Ascending aorta (tissue), 2 donors: Measurements from ENCODE around the gene NR1H4. TPM values are rescaled to one million over a fixed set of nuclear protein-coding genes. Genes with fewer than 3 reads are reported as not detected.

Source experiments
- DNase-seq, 2 donors: peaks; one replicate each; pipeline ENCODE4 v3.0.0-alpha.2; 2019; ENCODE audit warnings: low spot score in 2 of 2
- H3K27ac ChIP-seq, 2 donors: fragments of 200-600 bp; sonication (generic); one replicate each; pipeline ENCODE4 v1.5.1; 2016 to 2017; ENCODE audit warnings: mild to moderate bottlenecking in 1 of 2
- H3K27me3 ChIP-seq: fragments of 200-600 bp; sonication (generic); one replicate; pipeline ENCODE4 v1.5.1; 2017
- H3K36me3 ChIP-seq, 2 donors: fragments of 200-600 bp; sonication (generic); one replicate each; pipeline ENCODE4 v1.5.1; 2016
- H3K4me1 ChIP-seq, 2 donors: fragments of 200-600 bp; sonication (generic); one replicate each; pipeline ENCODE4 v1.5.1; 2016 to 2017; ENCODE audit warnings: mild to moderate bottlenecking in 1 of 2
- H3K4me3 ChIP-seq, 2 donors: fragments of 200-600 bp; sonication (generic); one replicate each; pipeline ENCODE4 v1.5.1; 2016 to 2017; ENCODE audit warnings: mild to moderate bottlenecking in 1 of 2
- H3K9me3 ChIP-seq, 2 donors: fragments of 200-600 bp; sonication (generic); one replicate each; pipeline ENCODE4 v1.5.1; 2016
- CTCF ChIP-seq, 3 experiments: fragments of 200-600 bp in 2 of 3; fragments of 450-650 bp in 1 of 3; sonication (generic) in 2 of 3; IDR thresholded peaks; one replicate each; pipeline ENCODE4 v1.5.1; 2016 to 2019; ENCODE audit warnings: antibody characterized with exemption in 3 of 3, mild to moderate bottlenecking in 1 of 3, moderate library complexity in 1 of 3
- intact Hi-C: fragments of 100-400 bp; cut with DNase I; formaldehyde crosslinking; loops from one replicate; pipeline ENCODE4 v1.15.1; 2023
- total RNA-seq: library from RNA; depleted of rRNA; stranded (reverse); fragments of >200 nt; gene quantifications from one replicate; pipeline ENCODE4 v1.1.0, GENCODE V29; 2016

Gene NR1H4
- total RNA-seq, 1 donor from 2014 or later, result 0.32 TPM

DNA sequence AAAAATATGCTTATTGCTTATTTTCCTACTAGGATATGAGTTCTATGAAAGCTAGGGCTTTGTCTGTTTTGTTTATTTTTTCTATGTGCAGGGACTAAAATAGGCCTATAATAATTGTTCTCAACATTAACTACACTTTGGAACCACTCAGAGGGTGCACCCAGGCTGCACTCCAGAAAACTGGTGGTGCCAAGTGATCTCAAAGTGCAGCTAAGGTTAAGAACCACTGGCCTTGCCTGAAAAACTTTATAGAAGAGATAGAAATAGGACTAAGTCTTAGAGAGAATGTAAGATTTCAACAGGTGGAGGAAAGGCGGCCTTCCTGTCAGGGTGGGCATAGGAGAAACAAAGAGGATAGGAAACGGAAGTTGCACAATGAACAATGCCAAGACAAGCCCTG is 37.7 kb upstream of the NR1H4 start:
- no peaks in the 10 kb centered on the region for H3K4me1 ChIP-seq

DNA sequence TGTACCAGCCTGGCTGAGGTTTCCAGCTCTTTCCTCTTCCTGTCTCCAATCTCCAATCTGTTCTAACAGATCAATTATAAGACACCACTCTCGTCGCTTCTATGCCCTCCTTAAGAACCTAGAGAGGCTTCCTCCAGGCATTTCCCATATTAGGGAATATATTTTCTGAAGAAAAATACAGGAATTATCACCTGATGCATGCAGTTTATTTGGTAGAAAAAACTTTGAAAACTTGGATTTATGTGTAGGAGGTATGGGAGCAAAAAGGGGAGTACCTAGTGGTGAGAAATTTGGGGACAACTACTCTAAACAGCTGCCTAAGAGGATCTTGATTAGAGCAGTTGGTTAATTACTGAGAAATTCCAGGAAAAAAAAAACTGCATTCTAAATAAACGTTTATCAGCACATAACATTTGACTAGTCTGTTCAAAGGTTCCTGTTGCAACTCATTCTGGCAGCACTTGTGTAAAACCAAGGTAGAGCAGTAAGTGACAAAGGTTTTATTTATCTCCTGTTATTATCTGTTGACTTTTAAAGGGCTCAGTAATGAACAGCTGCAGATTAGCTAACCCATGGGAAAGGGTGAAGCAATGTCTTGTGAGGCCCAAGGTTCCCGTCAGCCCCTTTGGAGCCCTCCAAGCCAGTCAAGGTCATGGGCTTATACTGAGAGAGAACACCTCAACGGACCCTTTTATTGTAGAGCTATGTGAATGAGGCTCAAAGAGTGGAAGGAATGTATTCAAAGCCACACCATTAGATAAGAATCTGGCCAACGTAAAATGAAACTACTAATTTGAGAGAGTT is 36.4 kb upstream of the NR1H4 start:
- no peak overlapping the region for H3K27ac ChIP-seq
- DNase-seq, result no peak
- no peaks in the 10 kb centered on the region for H3K9me3 ChIP-seq
- H3K4me1 ChIP-seq, result no peaks in the 10 kb centered on the region
- H3K27me3 ChIP-seq, result no peaks in the 10 kb centered on the region
- no peak for TF ChIP-seq CTCF (IDR thresholded peaks at IDR 0.05)
- intact Hi-C loops, result no loop called here
- H3K36me3 ChIP-seq, result no peaks in the 10 kb centered on the region
- H3K4me3 ChIP-seq, result no peak overlapping the region

More for the DNA sequence above, 37.7 kb upstream of the NR1H4 start:
- Histone ChIP-seq H3K9me3 (no peaks in the 10 kb centered on the region), H3K27me3 (no peaks in the 10 kb centered on the region), H3K27ac (no peak overlapping the region), H3K4me3 (no peak overlapping the region), H3K36me3 (no peaks in the 10 kb centered on the region)
- no peak for TF ChIP-seq CTCF (IDR thresholded peaks at IDR 0.05)
- no peak for DNase-seq
- intact Hi-C loops, result no loop called here

GRCh38 chr12:100439797-100440196 is 33.9 kb upstream of the NR1H4 start:
- Histone ChIP-seq H3K27ac (no peak overlapping the region), H3K27me3 (no peaks in the 10 kb centered on the region), H3K36me3 (no peaks in the 10 kb centered on the region), H3K9me3 (no peaks in the 10 kb centered on the region), H3K4me1 (no peaks in the 10 kb centered on the region), H3K4me3 (no peak overlapping the region)
- DNase-seq, result no peak
- intact Hi-C loops, result no loop called here
- no peak for TF ChIP-seq CTCF (IDR thresholded peaks at IDR 0.05)

- H3K4me1 ChIP-seq, result no peaks in the 10 kb centered on the region
- no peaks in the 10 kb centered on the region for H3K9me3 ChIP-seq
- intact Hi-C loops, result no loop called here
- H3K27ac ChIP-seq, result no peak overlapping the region
- DNase-seq, result no peak
- TF ChIP-seq CTCF (IDR thresholded peaks at IDR 0.05), result no peak
- no peak overlapping the region for H3K4me3 ChIP-seq
- H3K27me3 ChIP-seq, result no peaks in the 10 kb centered on the region
- H3K36me3 ChIP-seq, result no peaks in the 10 kb centered on the region
These were observed 31.3 kb upstream of the NR1H4 start for GRCh38 chr12:100442403-100442802.

DNA sequence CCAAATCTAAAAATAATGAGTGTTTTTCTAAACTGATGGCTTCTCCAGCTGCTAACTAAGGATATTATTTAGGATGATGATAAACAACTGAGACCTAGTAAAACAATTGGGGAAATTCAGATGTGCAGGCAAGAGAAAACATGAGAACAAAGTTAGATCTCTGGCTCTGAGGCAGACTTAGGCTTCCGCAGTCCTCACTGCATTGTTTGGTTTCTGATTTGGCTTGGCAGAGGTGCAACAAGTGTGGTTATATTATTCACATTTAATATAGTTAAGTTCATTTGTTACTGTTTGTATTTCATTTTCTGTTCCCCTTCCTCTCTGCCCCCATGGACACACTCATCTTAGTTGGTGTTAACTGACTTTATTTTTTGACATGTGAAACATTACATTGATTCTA is 30.2 kb upstream of the NR1H4 start:
- H3K9me3 ChIP-seq, result no peaks in the 10 kb centered on the region
- no peak overlapping the region for H3K4me3 ChIP-seq
- TF ChIP-seq CTCF (IDR thresholded peaks at IDR 0.05), result no peak
- intact Hi-C loops, result no loop called here
- H3K27me3 ChIP-seq, result no peaks in the 10 kb centered on the region
- no peak overlapping the region for H3K27ac ChIP-seq
- DNase-seq, result no peak
- no peaks in the 10 kb centered on the region for H3K4me1 ChIP-seq
- H3K36me3 ChIP-seq, result no peaks in the 10 kb centered on the region
